ENCODE measurements around the gene HERC5.
"Not testable (repeated sequence)": the region's sequence is repeated elsewhere in the genome, so short reads cannot be mapped to it uniquely, and the experiment has no call there.

Gene HERC5

DNA sequence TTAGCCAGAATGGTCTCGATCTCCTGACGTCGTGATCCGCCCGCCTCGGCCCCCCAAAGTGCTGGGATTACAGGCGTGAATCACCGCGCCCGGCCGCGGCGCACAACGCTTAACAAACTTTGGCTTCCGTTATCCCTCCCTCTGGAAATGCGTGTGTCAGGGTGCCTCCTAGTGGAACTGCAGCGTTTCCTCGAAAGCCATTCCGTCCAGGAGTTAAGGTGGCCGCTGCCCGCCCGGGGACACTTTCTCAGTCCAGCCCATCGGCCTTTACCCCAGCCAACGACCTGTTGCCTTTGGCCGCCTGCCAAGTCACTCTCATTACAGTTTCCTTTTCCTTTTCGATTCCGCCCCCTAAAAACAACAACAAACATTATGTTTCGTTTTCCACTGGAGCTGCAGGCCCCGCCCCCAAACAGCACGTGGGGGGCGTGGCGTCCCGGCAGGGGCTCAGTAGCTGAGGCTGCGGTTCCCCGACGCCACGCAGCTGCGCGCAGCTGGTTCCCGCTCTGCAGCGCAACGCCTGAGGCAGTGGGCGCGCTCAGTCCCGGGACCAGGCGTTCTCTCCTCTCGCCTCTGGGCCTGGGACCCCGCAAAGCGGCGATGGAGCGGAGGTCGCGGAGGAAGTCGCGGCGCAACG is at the start of gene HERC5:
HERC5 (plus strand) TSS at position 450 of the 637 bp plus-strand sequence; CDS start at position 601, 151 bp downstream.
- DNase-seq: no peak

DNA sequence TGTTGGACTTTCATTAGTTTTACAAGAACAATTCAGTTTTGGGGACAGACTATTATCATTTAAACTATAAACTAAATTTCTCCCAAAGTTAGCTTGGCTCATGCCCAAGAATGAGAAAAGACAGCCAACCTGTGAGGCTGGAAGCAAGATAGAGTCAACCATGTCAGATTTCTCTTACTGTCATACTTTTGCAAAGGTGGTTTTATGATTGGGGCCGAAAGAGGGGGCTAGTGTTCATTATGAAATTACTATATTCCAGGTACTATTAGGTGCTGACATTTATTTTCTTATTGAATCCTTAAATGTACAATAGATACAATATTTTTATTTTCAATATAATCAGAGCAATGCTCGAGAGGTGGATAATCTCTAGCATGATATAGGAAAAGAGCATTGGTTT is 47.7 kb upstream of the HERC5 start:
- DNase-seq: no peak

DNA sequence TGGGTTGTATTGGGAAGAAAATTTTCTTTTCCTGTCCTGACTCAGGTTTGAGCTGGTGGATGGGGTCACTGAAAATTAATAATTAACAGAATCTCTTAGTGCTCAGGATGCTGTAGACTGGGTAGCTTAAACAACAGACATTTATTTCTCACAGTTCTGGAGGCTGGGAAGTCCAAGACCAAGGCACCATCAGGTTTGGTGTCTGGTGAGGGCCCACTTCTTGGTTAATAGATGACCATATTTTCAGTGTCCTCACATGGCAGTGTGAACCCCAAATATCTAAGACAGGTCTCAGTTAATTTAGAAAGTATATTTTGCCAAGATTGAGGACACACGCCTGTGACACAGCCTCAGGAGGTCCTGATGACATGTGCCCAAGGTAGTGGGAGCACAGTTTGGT is 47.1 kb upstream of the HERC5 start:
- DNase-seq: no peak

DNA sequence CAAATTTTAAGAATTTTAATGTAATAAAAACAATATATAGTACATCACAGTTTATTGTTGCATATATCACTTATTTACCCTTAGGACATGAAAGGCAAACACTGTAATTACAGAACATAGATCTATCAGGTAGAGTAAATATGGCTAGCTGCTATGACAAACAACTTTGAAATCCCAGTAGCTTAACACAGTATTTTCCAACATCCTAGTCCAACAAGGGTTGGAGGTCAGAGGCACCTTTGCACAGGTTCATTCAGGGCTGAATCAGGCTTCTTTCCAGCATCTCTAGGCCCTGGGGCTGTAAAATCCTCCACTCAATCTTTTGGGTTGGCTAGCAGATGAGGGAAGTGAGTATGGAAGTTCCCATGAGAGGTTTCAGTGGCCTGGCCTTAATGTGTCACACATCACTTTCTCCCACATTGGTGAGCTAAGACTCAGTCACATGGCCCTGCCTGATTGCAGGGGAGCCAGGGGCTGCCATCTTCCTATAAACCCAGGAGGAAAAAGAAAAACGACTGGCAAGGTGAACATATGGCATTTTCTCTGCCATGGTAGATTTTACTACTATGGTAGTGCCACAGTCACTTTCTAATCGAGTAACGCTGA is 45.3 kb upstream of the HERC5 start:
- no peak for DNase-seq

DNA sequence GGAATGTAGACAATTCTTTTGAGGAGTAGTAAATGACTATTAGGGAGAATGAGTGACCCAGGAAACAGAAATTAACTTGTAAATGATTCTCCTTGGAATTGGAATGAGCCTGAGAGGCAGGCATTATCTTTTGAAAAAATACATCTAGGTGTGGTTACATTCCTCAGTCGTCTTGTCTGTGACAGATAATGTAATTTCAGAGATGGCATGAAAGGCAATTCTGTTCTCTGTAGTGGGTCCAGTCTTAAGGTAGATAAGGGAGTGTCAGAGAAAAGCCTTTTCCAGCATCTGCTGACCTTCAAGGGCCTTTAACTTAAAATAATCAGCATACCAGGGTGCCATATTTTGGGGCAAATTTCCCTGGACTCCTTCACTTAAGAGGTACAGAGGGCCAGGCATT is 43.1 kb upstream of the HERC5 start:
- no peak for DNase-seq

DNA sequence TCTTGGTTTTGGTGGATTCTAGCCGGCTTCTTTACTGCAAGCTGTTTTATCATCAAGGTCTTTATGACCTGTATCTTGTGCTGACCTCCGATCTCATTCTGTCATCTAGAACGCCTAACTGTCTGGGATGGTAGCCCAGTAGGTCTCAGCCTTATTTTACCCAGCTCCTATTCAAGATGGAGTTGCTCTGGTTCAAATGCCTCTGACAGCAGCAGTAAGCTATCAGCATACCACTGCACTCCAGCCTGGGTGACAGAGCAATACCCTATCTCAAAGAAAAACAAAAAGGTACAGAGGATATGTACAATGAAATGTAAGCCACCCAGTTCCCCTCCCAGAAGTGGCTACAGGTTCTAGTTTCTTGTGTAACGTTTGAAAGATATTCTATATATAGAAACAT is 42.2 kb upstream of the HERC5 start:
- no peak for DNase-seq

DNA sequence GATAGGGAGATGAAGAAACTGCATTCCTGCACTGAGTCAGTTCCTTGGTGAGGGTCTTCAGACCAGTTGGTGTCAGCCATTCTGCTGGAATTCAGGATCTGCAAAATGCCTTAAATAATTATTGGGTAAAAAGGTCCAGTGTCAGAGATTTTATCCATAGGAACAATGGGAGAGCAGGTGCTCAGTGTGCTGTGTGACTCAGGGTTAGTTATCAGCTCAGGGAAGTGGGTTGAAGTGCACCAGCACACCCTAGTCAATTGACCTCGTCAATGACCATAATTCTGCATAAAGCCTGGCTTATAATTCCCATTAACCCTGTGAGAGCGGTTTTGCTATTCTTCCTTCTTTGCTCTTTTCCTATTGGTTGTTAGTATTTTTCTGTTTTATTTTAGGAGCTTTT is 40.9 kb upstream of the HERC5 start:
- no peak for DNase-seq

DNA sequence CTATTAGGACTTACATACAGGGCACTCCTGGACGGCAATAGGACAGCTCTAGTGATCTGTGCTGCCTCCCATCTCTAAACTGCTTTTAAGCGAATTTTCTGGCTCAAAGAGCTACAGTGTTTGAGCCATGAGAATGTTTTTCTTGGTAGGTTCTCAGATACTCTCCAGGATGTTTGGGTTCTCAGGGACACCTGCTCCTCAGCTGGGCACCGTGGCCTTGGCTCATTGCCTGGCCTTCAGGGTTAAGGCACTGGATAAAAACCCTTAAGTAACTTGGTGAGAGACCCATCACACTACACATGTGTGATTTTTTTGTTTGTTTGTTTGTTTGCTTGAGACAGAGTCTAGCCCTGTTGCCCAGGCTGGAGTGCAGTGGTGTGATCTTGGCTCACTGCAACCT is 38.5 kb upstream of the HERC5 start:
- no peak for DNase-seq

DNA sequence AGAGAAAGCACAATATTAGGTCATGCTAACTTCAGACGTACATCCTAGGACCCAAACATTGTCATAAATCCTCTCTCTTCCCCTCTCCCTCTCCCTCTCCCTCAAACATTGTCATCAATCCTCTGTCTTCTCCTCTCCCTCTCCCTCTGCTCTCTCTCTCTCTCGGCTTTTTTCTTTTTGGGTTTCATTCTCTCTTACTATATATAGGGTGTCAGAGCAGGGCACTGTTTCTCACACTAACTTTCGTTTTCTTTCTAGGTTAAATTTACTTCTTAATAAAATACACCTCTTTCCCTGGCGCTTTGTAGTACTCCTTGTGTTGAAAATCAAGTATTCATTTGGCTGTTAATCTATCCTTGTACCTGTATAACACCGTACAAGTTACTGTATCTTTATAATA is 37.0 kb upstream of the HERC5 start:
- DNase-seq: no peak

DNA sequence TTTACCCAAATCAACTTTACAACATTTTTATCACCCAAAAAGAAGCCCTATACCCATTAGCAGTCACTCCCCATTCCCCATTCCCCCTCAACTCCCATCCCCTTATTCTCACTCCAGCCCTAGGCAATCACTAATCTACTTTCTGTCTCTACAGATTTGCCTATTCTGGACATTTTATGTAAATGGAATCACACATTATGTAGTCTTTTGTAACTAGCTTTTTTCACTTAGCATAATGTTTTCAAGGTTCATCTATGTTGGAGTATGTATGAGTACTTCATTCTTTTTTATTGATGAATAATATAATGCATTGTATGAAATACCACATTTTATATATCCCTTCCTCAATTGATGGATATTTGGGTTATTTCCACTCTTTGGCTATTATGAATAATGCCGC is 36.1 kb upstream of the HERC5 start:
- DNase-seq: no peak

DNA sequence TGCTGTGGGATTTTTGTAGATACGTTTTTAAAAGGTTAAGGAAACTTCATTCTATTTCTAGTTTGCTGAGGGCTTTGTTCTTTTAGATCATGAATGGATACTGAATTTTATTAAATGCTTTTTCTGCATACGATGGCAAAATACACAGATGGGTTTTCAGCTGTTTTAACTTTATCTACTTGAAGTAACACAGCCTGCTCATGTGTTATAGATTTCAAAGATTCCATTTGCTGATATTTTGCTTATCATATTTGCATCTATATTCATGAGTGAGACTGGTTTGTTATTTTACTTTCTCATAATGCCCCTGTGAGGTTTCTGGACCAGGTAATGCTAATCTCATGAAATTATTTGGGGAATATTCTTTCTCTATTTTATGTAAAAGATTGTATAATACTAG is 34.5 kb upstream of the HERC5 start:
- no peak for DNase-seq

DNA sequence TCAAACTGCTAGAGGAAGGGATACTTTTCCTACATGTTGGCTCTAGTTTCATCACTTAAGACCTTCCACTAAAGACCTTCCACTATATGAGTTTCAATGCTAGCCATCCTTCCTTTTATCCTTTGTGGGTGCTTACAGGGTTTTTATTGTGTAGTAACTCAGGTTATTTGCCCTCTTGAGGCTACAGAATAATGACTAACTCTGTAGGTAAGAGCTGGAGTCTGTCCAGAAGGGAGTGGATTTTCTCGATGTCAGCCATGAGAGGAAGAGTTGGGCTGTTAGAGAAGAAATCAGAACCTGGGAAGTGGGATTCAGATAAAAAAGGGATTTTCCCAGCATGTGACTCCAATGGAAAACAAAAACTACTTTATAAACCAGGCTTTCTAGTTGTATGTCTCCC is 27.5 kb upstream of the HERC5 start:
- DNase-seq: no peak

DNA sequence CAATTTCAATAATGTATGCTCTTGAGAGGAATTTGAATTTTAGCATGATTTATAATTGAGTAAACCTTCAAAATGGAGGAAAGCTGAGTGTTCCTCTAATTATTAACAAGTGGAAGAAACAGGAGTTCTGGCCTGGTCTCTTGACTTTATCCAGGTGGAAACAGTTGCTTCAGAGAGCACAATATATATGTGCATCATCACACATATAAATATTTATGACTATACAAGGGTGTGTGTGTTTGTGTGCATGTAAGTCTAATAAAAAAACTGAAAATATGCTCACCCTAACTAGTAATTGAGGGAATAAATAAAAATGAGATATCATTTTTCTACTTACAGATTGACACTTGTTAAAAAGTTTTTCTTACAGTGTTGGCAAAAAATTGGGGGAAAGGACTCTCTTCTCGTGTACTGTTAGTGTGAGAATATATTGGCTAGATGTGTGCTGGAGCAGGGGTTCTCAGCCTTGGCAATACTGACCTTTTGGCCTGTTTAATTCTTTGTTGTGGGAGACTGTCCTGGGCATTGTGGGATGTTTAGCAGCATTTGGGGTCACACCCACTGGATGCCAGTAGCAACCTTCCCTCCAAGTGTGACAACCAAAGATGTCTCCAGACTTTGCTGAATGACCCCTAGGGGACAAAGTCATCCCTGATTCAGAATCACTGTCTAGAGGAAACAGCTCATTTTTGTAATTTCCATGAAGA is 20.8 kb upstream of the HERC5 start:
- no peak for DNase-seq

DNA sequence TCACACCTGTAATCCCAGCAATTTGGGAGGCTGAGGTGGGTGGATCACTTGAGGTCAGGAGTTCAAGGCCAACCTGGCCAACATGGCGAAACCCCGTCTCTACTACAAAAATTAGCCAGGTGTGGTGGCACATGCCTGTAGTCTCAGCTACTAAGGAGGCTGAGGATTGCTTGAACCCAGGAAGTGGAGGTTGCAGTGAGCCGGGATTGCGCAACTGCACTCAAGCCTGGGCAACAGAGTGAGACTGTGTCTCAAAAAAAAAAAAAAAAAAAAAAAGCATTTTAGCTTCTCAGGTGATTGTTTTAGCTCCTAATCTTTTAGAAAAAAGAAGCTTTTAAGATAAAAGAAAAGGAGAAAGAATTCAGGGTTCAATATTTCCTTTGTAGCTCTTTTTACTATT is 19.0 kb upstream of the HERC5 start:
- DNase-seq: not testable (repeated sequence)

DNA sequence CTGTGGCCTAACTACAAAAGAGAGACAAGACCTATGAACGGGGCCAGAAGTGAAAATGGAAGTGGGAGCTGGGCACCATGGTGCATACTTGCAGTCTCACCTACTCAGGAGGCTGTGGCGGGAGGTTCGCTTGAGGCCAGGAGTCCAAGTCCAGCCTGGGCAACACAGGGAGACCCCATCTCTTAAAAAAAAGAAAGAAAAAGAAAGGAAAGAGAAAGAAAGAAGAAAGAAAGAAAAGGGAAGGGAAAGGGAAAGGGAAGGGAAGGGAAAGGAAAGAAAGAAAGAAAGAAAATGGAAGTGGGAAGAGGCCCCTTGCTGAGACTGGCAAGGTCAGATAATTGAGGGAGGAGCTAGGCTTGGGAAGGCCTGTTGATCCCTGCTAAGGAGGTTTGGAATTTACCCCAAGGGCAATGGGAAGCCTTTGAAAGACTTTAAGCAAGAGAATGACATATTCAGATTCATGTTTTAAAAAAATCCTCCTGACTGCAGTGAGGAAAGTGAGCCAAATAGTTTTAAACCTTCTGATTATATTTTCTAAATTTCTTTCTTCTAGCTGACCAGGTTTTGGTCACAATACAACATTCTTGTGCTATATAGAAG is 17.7 kb upstream of the HERC5 start:
- DNase-seq: no peak

DNA sequence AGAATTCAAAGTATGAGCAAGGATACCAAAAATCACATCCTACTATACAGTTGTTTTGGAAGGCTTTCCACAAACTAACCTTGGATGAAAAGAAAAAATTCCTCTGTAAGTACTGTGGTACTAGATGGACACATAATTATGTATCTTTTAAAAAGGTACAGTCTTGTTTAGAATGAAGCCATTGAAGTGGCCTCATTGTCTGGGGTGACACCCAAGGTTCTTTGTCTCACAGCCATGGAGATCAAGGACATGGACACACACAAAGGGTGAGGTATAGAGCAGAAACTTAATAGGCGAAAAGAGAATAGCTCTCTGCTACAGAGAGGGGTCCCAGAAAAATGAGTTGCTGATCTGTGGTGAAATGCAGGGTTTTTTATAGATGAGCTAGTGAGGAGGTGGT is 16.8 kb upstream of the HERC5 start:
- no peak for DNase-seq

DNA sequence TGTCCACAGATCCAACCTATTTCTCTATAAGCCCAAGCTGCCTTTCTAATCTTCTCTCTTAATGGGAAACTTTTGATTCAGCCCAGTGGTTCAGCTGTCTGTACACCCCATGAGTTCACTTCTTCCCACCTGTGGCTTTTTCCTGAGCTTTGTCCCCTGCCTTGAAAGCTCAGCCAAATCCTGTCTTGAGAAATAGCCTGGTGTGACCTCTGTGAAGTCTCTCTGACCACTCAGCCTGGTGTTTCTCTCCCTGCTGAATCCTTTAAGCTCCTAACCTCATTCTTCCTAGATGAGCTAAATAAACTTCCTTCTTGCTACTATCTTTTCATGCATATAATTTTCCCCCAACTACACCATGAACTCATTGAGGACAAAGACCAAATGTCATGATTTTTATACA is 15.2 kb upstream of the HERC5 start:
- DNase-seq: no peak

DNA sequence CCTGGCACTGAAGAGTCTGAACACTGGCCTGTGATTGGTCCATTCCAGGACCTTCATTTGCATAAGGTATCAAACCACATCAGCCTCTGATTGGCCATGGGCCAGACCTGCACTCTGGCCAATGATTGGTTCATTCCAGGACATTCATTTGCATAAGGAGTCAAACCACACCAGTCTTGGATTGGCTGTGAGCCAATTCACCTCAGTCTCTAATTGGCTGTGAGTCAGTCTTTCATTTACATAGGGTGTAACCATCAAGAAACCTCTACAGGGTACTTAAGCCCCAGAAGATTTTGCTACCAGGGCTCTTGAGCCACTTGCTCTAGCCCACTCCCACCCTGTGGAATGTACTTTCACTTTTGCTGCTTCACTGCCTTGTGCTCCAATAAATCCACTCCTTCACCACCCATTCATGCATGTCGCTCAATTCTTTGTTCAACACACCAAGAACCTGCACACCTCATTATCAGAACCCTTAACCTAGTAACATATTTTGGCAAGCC is 14.2 kb upstream of the HERC5 start:
- DNase-seq: no peak

DNA sequence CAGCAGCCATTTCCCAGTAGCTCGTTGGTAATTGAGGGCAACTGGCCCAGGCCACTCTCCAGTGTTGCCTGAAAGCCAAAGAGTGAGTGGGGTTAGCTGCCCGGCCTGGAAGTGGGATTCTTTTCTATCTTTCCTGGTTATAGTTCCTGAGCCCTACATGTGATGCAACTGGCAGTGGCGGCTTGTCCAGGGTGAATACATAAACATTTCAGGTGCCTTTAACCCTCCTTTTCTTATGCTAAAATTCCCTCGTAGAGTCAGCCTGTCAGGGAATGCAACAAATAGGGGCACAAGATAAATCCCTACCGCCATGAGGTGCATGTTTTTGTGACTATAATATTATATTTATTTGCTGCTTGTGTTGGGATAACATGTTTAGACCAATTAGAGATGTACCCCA is 13.4 kb upstream of the HERC5 start:
- no peak for DNase-seq

DNA sequence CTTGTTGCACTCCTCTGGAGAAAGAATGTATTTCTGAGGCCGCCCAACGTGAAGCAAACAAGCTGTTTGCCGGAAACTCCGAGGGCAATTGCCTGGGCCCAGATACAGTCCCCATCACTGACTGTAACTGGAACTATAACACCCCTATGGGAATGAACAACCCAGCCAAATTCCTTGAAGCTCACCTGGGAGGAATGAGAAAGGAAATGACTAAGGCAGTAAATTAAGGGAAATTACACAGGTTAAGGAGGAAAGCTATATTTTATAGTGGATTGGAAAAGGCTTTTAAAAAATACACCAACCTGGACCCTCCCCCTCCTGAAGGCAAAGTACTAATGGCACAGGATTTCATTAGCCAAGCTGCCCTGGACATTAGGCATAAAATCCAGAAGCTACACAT is 11.7 kb upstream of the HERC5 start:
- DNase-seq: no peak

DNA sequence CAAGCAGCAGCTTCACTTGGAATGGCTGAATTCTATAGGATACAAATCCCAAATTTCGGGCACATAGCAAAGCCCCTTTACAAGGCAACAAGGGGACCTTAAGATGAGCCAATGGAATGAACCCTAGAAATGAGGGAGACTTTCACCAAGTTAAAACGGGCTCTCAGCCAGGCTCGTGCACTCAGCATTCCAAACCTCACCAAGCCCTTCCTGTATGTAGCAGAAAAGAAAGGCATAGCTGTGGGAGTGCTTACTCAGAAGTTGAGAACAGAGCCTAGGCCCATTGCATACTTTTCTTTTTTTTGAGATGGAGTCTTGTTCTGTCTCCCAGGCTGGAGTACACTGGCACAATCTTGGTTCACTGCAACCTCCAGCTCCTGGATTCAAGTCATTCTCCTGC is 10.8 kb upstream of the HERC5 start:
- DNase-seq: no peak

DNA sequence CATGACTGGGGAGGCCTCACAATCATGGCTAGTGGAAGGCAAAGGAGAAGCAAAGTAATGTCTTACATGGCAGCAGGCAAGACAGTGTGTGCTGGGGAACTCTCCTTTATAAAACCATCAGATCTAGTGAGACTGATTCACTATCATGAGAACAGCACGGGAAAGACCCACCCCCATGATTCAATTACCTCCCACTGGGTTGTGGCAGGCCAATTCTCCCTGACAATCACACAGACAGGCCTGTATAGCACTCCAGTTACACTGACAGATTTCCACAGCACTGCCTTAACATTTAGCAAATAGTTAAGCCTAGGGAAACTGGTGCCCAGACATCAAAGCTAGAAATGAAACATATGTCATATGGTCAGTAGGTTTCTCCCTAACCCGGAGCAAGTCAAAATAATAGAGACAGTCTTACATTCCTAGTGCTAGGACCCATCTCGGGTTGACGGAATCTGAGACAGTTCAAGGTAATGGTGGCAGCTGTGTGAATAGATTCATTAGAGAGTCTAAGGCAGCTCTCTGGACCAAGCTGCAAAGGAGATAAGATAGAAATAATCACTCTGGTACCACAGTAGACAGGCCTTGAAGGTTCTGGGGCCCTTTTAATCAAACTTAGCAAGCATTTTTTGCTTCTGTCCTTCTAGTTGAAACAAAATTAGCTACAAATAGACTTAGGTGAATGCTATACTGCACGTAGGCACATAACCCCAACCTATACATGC is 9.4 kb upstream of the HERC5 start:
- no peak for DNase-seq

DNA sequence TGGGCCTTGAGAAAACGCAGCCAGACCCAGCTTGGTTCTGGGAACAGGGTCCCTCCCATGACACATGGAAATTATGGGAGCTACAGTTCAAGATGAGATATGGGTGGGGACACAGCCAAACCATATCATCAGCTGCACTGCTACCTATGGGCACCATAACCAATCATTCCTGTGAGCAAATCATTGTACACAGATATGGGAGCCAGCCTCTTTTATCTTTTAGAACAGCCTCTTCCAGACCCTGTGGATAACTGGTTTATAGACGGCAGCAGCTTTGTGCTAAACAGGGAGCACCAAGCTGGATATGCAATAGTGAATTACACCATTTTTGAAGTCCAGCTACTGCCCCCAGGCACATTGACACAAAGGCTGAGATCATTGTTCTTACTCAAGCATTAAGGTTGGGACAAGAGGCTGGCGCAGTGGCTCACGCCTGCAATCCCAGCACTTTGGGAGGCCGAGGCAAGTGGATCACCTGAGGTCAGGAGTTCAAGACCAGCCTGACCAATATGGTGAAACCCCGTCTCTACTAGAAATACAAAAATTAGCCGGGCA is 8.6 kb upstream of the HERC5 start:
- not testable (repeated sequence) for DNase-seq
